GM18870 (cell line): ENCODE measurements around the gene MYO5C.
"Not testable (repeated sequence)": the region's sequence is repeated elsewhere in the genome, so short reads cannot be mapped to it uniquely, and the experiment has no call there.

Source experiments
- ATAC-seq: cut with Tn5 transposase; IDR thresholded peaks from one replicate; pipeline ENCODE4 v1.9.1; 2021; ENCODE audit warnings: moderate library complexity; ENCODE audit not compliant: unreplicated experiment

The MYO5C gene

GRCh38 chr15:52309154-52309548 is 13.5 kb upstream of the MYO5C start:
- peak; percentile 76 for ATAC-seq

- peak; percentile 59 for ATAC-seq
These were observed 13.0 kb upstream of the MYO5C start for GRCh38 chr15:52308446-52309153.

GRCh38 chr15:52307847-52308246 is 12.2 kb upstream of the MYO5C start:
- no peak for ATAC-seq

GRCh38 chr15:52306270-52306669 is 10.7 kb upstream of the MYO5C start:
- ATAC-seq: no peak

GRCh38 chr15:52303093-52303772 is 7.6 kb upstream of the MYO5C start:
- ATAC-seq: no peak

- no peak for ATAC-seq
These were observed 5.8 kb upstream of the MYO5C start for GRCh38 chr15:52301265-52301847.

GRCh38 chr15:52294881-52295420 is 653 bp downstream of the MYO5C start:
- no peak for ATAC-seq

GRCh38 chr15:52292780-52293392 is 2.7 kb downstream of the MYO5C start:
- no peak for ATAC-seq

- ATAC-seq: no peak
These were observed 4.4 kb downstream of the MYO5C start for GRCh38 chr15:52291204-52291603.

- no peak for ATAC-seq
These were observed 4.8 kb downstream of the MYO5C start for GRCh38 chr15:52290800-52291199.

- ATAC-seq: peak; percentile 62
These were observed 5.3 kb downstream of the MYO5C start for GRCh38 chr15:52290329-52290728.

- no peak for ATAC-seq
These were observed 5.9 kb downstream of the MYO5C start for GRCh38 chr15:52289629-52290081.

GRCh38 chr15:52288986-52289385 is 6.6 kb downstream of the MYO5C start:
- no peak for ATAC-seq

- no peak for ATAC-seq
These were observed 7.3 kb downstream of the MYO5C start for GRCh38 chr15:52288051-52288942.

- ATAC-seq: no peak
These were observed 8.5 kb downstream of the MYO5C start for GRCh38 chr15:52287114-52287513.

GRCh38 chr15:52285941-52286340 is 9.7 kb downstream of the MYO5C start:
- not testable (repeated sequence) for ATAC-seq

- ATAC-seq: no peak
These were observed 11.4 kb downstream of the MYO5C start for GRCh38 chr15:52284164-52284563.

- ATAC-seq: no peak
These were observed 12.3 kb downstream of the MYO5C start for GRCh38 chr15:52283281-52283680.

GRCh38 chr15:52282418-52282817 is 13.2 kb downstream of the MYO5C start:
- ATAC-seq: no peak
